ENCODE results near the gene PRKG1.

GRCh38 chr10:52248697-52249306, 1174.5 kb downstream of the PRKG1 start:
- TF ChIP-seq POLR2AphosphoS5 (IDR thresholded peaks at IDR 0.05; ENCODE audit: low read depth, low read length), result no peak
- no peak for TF ChIP-seq POLR2A (IDR thresholded peaks at IDR 0.05; ENCODE audit: low read depth, low read length)
